Upper lobe of right lung (tissue), 1 donor: ENCODE data around the gene PPFIA1. TPM values are rescaled to one million over a fixed set of nuclear protein-coding genes. Genes with fewer than 3 reads are reported as not detected.

Source experiments
- ATAC-seq: fragments of 200-7000 bp; cut with Tn5 transposase; one replicate; pipeline ENCODE4 v1.9.1; 2020; ENCODE audit warnings: mild to moderate bottlenecking, moderate library complexity
- DNase-seq: peaks from one replicate; pipeline ENCODE4 v3.0.0-alpha.2; 2020
- H3K27ac ChIP-seq: fragments of 200-600 bp; one replicate; pipeline ENCODE4 v1.8.0; 2022
- H3K27me3 ChIP-seq: fragments of 200-600 bp; one replicate; pipeline ENCODE4 v1.8.0; 2022; ENCODE audit warnings: mild to moderate bottlenecking
- H3K36me3 ChIP-seq: fragments of 200-600 bp; one replicate; pipeline ENCODE4 v1.8.0; 2022
- H3K4me1 ChIP-seq: fragments of 200-600 bp; one replicate; pipeline ENCODE4 v1.8.0; 2022
- H3K4me3 ChIP-seq: fragments of 200-600 bp; one replicate; pipeline ENCODE4 v1.8.0; 2022; ENCODE audit warnings: mild to moderate bottlenecking
- H3K9me3 ChIP-seq: fragments of 200-600 bp; one replicate; pipeline ENCODE4 v1.8.0; 2022
- CTCF ChIP-seq: fragments of 200-600 bp; IDR thresholded peaks from one replicate; pipeline ENCODE4 v1.8.0; 2022; ENCODE audit warnings: antibody characterized with exemption
- intact Hi-C: fragments of 100-400 bp; cut with DNase I; formaldehyde crosslinking; loops from one replicate; pipeline ENCODE4 v1.11.0; 2022
- total RNA-seq: library from RNA; stranded (reverse); fragmentation: NEBNext Ultra II Directional; extraction: Animal tissue kit (Norgen Biotek cat#: 25700); gene quantifications from one replicate; pipeline ENCODE4 v1.2.1, GENCODE V29; 2021
- donor health status: DM: no; HTN: yes; CAD: no; lungs with severe emphysema.

The PPFIA1 gene
- total RNA-seq, 1 donor from 2014 or later: 73.3 TPM

DNA sequence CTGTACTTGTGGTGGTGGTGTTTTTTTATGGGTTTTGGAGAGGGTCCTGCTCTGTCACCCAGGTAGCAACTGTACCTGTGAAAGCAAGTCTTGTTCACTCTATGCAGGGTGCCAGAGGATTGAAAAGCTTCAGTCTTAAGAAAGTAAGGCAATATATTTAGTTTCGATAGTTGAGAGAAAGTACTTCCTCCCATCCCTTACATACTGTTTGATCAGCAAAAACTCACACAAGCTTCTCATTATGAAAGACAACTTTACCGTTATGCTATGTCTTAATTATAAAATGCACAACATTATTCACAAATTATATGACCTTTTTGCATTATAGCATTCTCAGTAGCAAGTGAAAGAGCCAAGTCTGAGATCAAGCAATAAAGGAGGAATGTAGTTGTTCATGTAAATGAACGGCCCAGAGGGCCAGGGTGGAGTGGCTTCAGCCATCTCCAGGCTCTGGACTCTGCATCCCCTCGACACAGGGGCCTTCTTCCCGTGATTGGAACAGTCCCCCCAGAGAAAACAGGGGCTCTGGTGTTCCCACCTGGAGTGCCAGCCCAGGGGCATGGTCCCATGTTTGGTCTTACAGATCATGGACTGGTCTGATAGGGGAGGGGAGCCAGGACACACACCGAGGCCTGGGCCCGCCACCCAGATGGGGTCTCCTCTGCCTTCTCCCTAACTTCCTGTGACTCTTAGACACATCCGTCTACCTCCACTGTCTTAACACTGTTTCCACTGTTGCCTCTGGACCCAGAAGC, 89.1 kb downstream of the PPFIA1 start:
- H3K4me1 ChIP-seq: no peaks in the 10 kb centered on the region
- DNase-seq (no peak), ATAC-seq (no peak)
- no peaks in the 10 kb centered on the region for H3K27me3 ChIP-seq
- TF ChIP-seq CTCF: no peak
- no peak overlapping the region for H3K4me3 ChIP-seq
- intact Hi-C loops: no loop called here
- no peak overlapping the region for H3K27ac ChIP-seq
- peaks cover 89% of the 10 kb centered on the region for H3K36me3 ChIP-seq
- no peaks in the 10 kb centered on the region for H3K9me3 ChIP-seq

- Histone ChIP-seq H3K36me3 (peaks cover 89% of the 10 kb centered on the region), H3K9me3 (no peaks in the 10 kb centered on the region), H3K27me3 (no peaks in the 10 kb centered on the region), H3K4me1 (no peaks in the 10 kb centered on the region), H3K27ac (no peak overlapping the region), H3K4me3 (no peak overlapping the region)
- DNase-seq: no peak
- TF ChIP-seq CTCF: no peak
- intact Hi-C loops: no loop called here
- ATAC-seq: no peak
Observed at GRCh38 chr11:70360211-70360610, 89.7 kb downstream of the PPFIA1 start.

- Histone ChIP-seq H3K4me1 (peaks cover 5% of the 10 kb centered on the region), H3K4me3 (no peak overlapping the region), H3K27ac (no peak overlapping the region), H3K36me3 (peaks cover 76% of the 10 kb centered on the region), H3K27me3 (no peaks in the 10 kb centered on the region), H3K9me3 (no peaks in the 10 kb centered on the region)
- TF ChIP-seq CTCF: no peak
- ATAC-seq (no peak), DNase-seq (no peak)
- intact Hi-C loops: no loop called here
Observed at GRCh38 chr11:70364178-70364577, 93.7 kb downstream of the PPFIA1 start.

GRCh38 chr11:70364745-70365543, 94.5 kb downstream of the PPFIA1 start:
- Histone ChIP-seq H3K36me3 (peaks cover 68% of the 10 kb centered on the region), H3K4me1 (peaks cover 5% of the 10 kb centered on the region), H3K27me3 (no peaks in the 10 kb centered on the region), H3K27ac (no peak overlapping the region), H3K4me3 (no peak overlapping the region), H3K9me3 (no peaks in the 10 kb centered on the region)
- peak; percentile 35 for ATAC-seq
- intact Hi-C loops: no loop called here
- no peak for DNase-seq
- no peak for TF ChIP-seq CTCF

- H3K36me3 ChIP-seq: peaks cover 65% of the 10 kb centered on the region
- DNase-seq: no peak
- ATAC-seq: no peak
- no peaks in the 10 kb centered on the region for H3K27me3 ChIP-seq
- intact Hi-C loops: no loop called here
- no peak for TF ChIP-seq CTCF
- H3K4me3 ChIP-seq: no peak overlapping the region
- H3K4me1 ChIP-seq: peaks cover 5% of the 10 kb centered on the region
- no peaks in the 10 kb centered on the region for H3K9me3 ChIP-seq
- H3K27ac ChIP-seq: no peak overlapping the region
Observed at GRCh38 chr11:70365544-70365927, 95.0 kb downstream of the PPFIA1 start.
